Thoracic aorta (tissue), 2 donors: ENCODE results near the gene ADAMTS17. TPM values are rescaled to one million over a fixed set of nuclear protein-coding genes. Genes with fewer than 3 reads are reported as not detected.

ENCODE experiments used
- ATAC-seq: fragments of 150-250 bp; one replicate; pipeline ENCODE4 v1.8.0; 2017; ENCODE audit warnings: low read depth; ENCODE audit not compliant: insufficient number of reproducible peaks, low FRiP score
- DNase-seq: peaks from one replicate; pipeline ENCODE4 v3.0.0-alpha.2; 2020; ENCODE audit warnings: low spot score
- H3K27ac ChIP-seq, 2 donors: fragments of 200-600 bp; sonication (generic); 1 replicate in 1 of 2; 2 replicates in 1 of 2; pipeline ENCODE4 v1.5.1; 2016; ENCODE audit warnings: mild to moderate bottlenecking in 2 of 2, moderate library complexity in 2 of 2
- H3K27me3 ChIP-seq: fragments of 200-600 bp; sonication (generic); replicated peaks from 2 replicates; pipeline ENCODE4 v1.6.0; 2016; ENCODE audit warnings: mild to moderate bottlenecking; ENCODE audit not compliant: insufficient read depth
- H3K36me3 ChIP-seq: fragments of 200-600 bp; sonication (generic); one replicate; pipeline ENCODE4 v1.5.1; 2016
- H3K4me1 ChIP-seq, 2 donors: fragments of 200-600 bp; sonication (generic); 1 replicate in 1 of 2; 2 replicates in 1 of 2; pipeline versions ENCODE4 v1.5.1 to v1.6.0; 2016; ENCODE audit warnings: low read depth in 2 of 2, mild to moderate bottlenecking in 1 of 2; ENCODE audit not compliant: control insufficient read depth in 1 of 2
- H3K4me3 ChIP-seq: fragments of 200-600 bp; sonication (generic); 2 replicates; pipeline ENCODE4 v1.5.1; 2016; ENCODE audit warnings: mild to moderate bottlenecking
- H3K9me3 ChIP-seq: fragments of 200-600 bp; sonication (generic); 2 replicates; pipeline ENCODE4 v1.5.1; 2016
- total RNA-seq, 2 donors: library from RNA; depleted of rRNA; stranded (reverse); fragments of >200 nt; gene quantifications; one replicate each; pipeline versions ENCODE4 v1.1.0 to v1.2.3, GENCODE V29; 2016
- TF ChIP-seq, protein P1 (sequence below): fragments of 200-600 bp; sonication (generic); IDR thresholded peaks from one replicate; pipeline ENCODE4 v1.5.1; 2019; ENCODE audit warnings: antibody characterized with exemption

Gene ADAMTS17
- total RNA-seq, 2 donors from 2014 or later, result 2.8 to 8.1 TPM

DNA sequence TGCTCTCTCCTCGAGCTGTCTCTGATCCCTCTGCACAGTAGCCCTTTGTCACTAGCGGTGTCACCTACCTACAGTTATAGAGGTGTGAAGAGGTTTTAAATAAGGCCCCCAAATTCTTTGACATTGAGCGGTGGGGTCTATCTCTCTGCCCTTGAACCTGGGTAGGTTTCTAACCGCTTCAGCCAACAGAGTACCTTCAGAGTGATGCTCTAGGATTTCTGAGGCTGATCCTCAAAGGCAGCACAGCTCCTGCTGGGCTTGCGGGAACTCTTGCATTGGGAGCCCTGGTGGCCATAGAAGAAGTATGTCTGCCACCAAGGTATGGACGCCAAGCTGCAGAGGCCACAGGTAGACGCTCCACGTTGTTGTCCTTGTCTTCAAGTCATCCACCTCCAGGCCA, 35.7 kb downstream of the ADAMTS17 start:
- ATAC-seq (no peak), DNase-seq (no peak)
- Histone ChIP-seq H3K27me3 (no peaks in the 10 kb centered on the region), H3K4me1 (peaks cover 0 to 33% of the 10 kb centered on the region in 2 donors), H3K9me3 (no peaks in the 10 kb centered on the region), H3K27ac (no peak overlapping the region), H3K4me3 (no peak overlapping the region), H3K36me3 (no peaks in the 10 kb centered on the region)
- TF ChIP-seq, protein P1, sequence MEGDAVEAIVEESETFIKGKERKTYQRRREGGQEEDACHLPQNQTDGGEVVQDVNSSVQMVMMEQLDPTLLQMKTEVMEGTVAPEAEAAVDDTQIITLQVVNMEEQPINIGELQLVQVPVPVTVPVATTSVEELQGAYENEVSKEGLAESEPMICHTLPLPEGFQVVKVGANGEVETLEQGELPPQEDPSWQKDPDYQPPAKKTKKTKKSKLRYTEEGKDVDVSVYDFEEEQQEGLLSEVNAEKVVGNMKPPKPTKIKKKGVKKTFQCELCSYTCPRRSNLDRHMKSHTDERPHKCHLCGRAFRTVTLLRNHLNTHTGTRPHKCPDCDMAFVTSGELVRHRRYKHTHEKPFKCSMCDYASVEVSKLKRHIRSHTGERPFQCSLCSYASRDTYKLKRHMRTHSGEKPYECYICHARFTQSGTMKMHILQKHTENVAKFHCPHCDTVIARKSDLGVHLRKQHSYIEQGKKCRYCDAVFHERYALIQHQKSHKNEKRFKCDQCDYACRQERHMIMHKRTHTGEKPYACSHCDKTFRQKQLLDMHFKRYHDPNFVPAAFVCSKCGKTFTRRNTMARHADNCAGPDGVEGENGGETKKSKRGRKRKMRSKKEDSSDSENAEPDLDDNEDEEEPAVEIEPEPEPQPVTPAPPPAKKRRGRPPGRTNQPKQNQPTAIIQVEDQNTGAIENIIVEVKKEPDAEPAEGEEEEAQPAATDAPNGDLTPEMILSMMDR, result no peak

DNA sequence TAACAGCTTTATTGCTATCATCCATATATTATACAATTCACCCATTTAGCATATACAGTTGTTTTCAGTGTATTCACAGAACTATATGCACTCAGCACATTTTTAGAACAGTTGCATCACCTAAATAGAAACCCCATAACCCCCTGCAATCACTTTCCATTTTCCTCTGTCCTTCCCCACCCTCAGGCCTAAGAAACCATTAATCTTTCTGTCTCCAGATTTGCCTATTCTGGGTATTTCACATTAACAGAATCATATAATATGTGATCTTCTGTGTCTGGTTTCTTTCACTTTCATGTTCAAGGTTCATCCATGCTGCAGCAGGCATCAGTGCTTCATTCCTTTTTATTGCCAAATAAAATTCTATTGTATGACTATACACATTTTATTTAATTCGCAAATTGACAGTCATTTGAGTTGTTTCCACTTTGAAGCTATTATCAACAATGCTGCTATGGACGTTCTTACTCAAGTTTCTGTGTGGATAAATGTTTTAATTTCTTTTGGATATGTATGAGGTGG, 39.8 kb downstream of the ADAMTS17 start:
- Histone ChIP-seq H3K36me3 (no peaks in the 10 kb centered on the region), H3K27ac (no peak overlapping the region), H3K27me3 (no peaks in the 10 kb centered on the region), H3K4me1 (no peaks in the 10 kb centered on the region), H3K4me3 (no peak overlapping the region), H3K9me3 (peaks cover 5% of the 10 kb centered on the region)
- TF ChIP-seq, protein P1, result no peak
- DNase-seq, result no peak
- ATAC-seq, result no peak

DNA sequence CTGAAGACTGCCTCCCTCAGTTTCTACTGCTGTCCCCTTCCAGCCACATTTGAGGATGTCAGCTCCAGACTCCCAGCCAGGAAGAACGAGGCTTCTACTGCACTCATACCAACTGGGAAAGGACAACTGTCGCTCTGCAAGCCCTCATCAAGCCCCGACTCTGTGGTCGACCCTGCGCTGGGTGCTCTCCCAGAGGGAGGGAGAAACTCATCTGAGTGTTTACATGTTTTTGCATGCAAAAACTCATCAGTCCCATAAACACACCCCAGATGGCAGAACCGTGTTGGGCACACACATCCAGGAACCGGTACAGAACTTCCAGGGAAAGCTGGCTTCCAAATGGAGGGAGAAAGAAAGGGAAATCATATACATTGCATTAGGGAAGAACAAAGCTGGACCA, 43.5 kb downstream of the ADAMTS17 start:
- Histone ChIP-seq H3K4me1 (peaks cover 0 to 6% of the 10 kb centered on the region in 2 donors), H3K9me3 (peaks cover 5% of the 10 kb centered on the region), H3K27ac (no peak overlapping the region), H3K27me3 (no peaks in the 10 kb centered on the region), H3K36me3 (no peaks in the 10 kb centered on the region), H3K4me3 (no peak overlapping the region)
- ATAC-seq (no peak), DNase-seq (no peak)
- TF ChIP-seq, protein P1, result no peak

DNA sequence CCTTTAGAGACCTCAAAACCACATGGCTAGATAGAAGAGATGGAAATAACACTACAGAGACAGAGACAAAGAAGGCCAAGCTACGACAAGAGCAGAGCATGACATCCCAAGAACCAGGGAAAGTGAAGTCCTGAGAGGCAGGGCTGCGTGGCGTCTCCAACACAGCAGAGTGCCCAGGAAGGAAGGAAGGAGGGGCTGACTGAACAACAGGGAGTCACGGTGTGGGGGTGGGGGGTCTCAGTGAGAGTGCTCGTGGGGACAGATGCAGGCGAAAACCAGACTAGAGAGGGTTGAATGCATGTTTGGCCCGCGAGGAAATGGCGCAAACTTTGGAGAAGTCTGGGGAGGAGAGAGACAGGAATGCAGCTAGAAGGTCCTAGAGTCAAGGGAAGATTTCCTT, 44.0 kb downstream of the ADAMTS17 start:
- DNase-seq (no peak), ATAC-seq (no peak)
- Histone ChIP-seq H3K27ac (no peak overlapping the region), H3K27me3 (no peaks in the 10 kb centered on the region), H3K36me3 (no peaks in the 10 kb centered on the region), H3K9me3 (peaks cover 5% of the 10 kb centered on the region), H3K4me3 (no peak overlapping the region), H3K4me1 (peaks cover 0 to 6% of the 10 kb centered on the region in 2 donors)
- TF ChIP-seq, protein P1, result no peak

DNA sequence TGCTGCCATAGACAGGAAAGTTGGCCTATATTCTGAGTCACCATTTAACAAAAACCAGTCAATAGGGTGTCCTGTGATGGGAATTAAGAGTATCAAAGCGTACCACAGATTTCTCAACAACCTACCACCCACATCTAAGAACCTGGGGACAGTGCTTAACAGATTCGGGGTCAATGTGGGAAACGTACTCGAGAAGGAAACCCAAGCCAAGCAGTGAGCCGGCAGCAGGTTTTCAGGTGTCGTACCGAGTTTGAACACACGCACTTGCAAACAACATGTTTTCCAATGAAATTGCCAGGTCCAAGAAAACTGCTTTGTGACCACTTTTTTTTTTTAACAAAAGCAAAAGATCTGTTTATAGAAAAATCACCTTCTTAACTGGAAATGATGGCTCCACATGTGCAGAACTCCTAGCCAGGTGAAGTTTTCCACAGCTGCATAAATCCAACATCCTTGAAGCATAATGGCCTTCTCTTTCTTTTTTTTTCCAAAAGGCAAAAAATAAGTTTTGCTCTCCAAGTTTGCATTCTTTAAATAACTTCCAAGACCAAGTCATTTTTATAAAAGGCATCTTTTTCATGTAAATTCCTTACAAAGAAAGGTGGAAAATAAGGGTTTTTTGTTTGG, 45.7 kb downstream of the ADAMTS17 start:
- Histone ChIP-seq H3K27me3 (no peaks in the 10 kb centered on the region), H3K27ac (no peak overlapping the region), H3K4me3 (no peak overlapping the region), H3K4me1 (peaks cover 0 to 6% of the 10 kb centered on the region in 2 donors), H3K9me3 (peaks cover 5% of the 10 kb centered on the region), H3K36me3 (no peaks in the 10 kb centered on the region)
- no peak for DNase-seq
- ATAC-seq, result no peak
- TF ChIP-seq, protein P1, result no peak
